Measurements from ENCODE around the gene KIF1C.

Gene KIF1C

GRCh38 chr17:4997302-4998026, at the start of gene KIF1C, which contains the start of gene INCA1:
TSS of gene KIF1C (plus strand) at chr17:4997950. CDS start at chr17:5000247, 2,297 bp downstream.
TSS of gene INCA1 (minus strand) at chr17:4997522. CDS start at chr17:4994437, 3,085 bp downstream.
- peaks cover 1 to 20% of the 10 kb centered on the region in 2 experiments; a peak in 2 of 3 replicates for H3K36me3 ChIP-seq (ENCODE audit: control insufficient read depth in 2 of 2, insufficient read depth in 1 of 2, low read length in 2 of 2)
- no peaks in the 10 kb centered on the region for H3K9me3 ChIP-seq (ENCODE audit: control insufficient read depth, insufficient read depth, low read depth, low read length)
- ChIA-PET CTCF (interaction anchor here (0.6 to 3.1 kb wide), 5 partner anchors 9 to 173 kb away, joined by 3 to 21 read pairs (median 3); partner anchors contain the start of gene CAMTA2), POLR2A (interaction anchor here (0.9 to 2.5 kb wide), 17 partner anchors 8 to 442 kb away, joined by 3 to 27 read pairs (median 4); partner anchors contain the start of genes CAMTA2, ENO3, PELP1 and PFN1)
- peaks cover 14% of the 10 kb centered on the region for H3K4me1 ChIP-seq (ENCODE audit: control insufficient read depth, insufficient read depth, low read length)
- H3K4me3 ChIP-seq (ENCODE audit: low read depth, low read length), result peak within 1 kb of the TSS; percentile 65
- peak within 1 kb of the TSS; percentile 77 for H3K27ac ChIP-seq (ENCODE audit: extremely low read depth, low read depth, low read length)
- TF ChIP-seq HOXD13 (CRISPR knock-in tag; IDR thresholded peaks at IDR 0.05; ENCODE audit: borderline replicate concordance), result no peak
- TF ChIP-seq KLF8 (tag by site-specific recombination; IDR thresholded peaks at IDR 0.05), result peak; percentile 89
- TF ChIP-seq ZNF624 (tag by site-specific recombination; IDR thresholded peaks at IDR 0.05), result no peak
- TF ChIP-seq ZNF354C (tag by site-specific recombination; IDR thresholded peaks at IDR 0.05; ENCODE audit: borderline replicate concordance, low read depth), result no peak
- TF ChIP-seq ZNF26 (tag by site-specific recombination; IDR thresholded peaks at IDR 0.05), result no peak
- no peak for TF ChIP-seq ZNF48 (tag by site-specific recombination; IDR thresholded peaks at IDR 0.05)
- TF ChIP-seq ZNF18 (tag by site-specific recombination; IDR thresholded peaks at IDR 0.05), result no peak
- TF ChIP-seq PRDM2 (tag by site-specific recombination; IDR thresholded peaks at IDR 0.05; ENCODE audit: borderline replicate concordance), result no peak
- TF ChIP-seq ZIC2 (tag by site-specific recombination; IDR thresholded peaks at IDR 0.05), result peak; percentile 46; the same call in 1 of the 2 replicates
- TF ChIP-seq ZNF366 (tag by site-specific recombination; conservative IDR thresholded peaks at IDR 0.05), result no peak
- no peak for TF ChIP-seq ZNF473 (tag by site-specific recombination; IDR thresholded peaks at IDR 0.05)
- TF ChIP-seq ZNF132 (tag by site-specific recombination; IDR thresholded peaks at IDR 0.05; ENCODE audit: borderline replicate concordance), result no peak
- TF ChIP-seq GLIS1 (tag by site-specific recombination; IDR thresholded peaks at IDR 0.05), result peak; percentile 63
- no peak for TF ChIP-seq ZNF175 (tag by site-specific recombination; IDR thresholded peaks at IDR 0.05)
- TF ChIP-seq ZNF677 (tag by site-specific recombination; IDR thresholded peaks at IDR 0.05), result no peak
- TF ChIP-seq ZBTB44 (tag by site-specific recombination; IDR thresholded peaks at IDR 0.05), result no peak
- peak; percentile 83 for TF ChIP-seq PRDM10 (tag by site-specific recombination; IDR thresholded peaks at IDR 0.05)
- no peak; the same call in 1 of the 2 replicates for TF ChIP-seq ZNF629 (tag by site-specific recombination; IDR thresholded peaks at IDR 0.05)
- TF ChIP-seq ZNF24 (tag by site-specific recombination; IDR thresholded peaks at IDR 0.05), result no peak
- no peak for TF ChIP-seq ZNF558 (tag by site-specific recombination; IDR thresholded peaks at IDR 0.05)
- no peak for TF ChIP-seq OVOL3 (tag by site-specific recombination; IDR thresholded peaks at IDR 0.05)
- TF ChIP-seq ZBTB1 (tag by site-specific recombination; IDR thresholded peaks at IDR 0.05), result no peak
- TF ChIP-seq ZNF561 (tag by site-specific recombination; IDR thresholded peaks at IDR 0.05; ENCODE audit: borderline replicate concordance), result peak; percentile 95; the same call in 1 of the 2 replicates
